GM21786 (cell line): ENCODE results near the gene WAPL.
"Not testable (repeated sequence)": the region's sequence is repeated elsewhere in the genome, so short reads cannot be mapped to it uniquely, and the experiment has no call there.

ENCODE experiments used
- ATAC-seq: cut with Tn5 transposase; IDR thresholded peaks from one replicate; pipeline ENCODE4 v1.9.1; 2021; ENCODE audit not compliant: unreplicated experiment

Gene WAPL, protein sequence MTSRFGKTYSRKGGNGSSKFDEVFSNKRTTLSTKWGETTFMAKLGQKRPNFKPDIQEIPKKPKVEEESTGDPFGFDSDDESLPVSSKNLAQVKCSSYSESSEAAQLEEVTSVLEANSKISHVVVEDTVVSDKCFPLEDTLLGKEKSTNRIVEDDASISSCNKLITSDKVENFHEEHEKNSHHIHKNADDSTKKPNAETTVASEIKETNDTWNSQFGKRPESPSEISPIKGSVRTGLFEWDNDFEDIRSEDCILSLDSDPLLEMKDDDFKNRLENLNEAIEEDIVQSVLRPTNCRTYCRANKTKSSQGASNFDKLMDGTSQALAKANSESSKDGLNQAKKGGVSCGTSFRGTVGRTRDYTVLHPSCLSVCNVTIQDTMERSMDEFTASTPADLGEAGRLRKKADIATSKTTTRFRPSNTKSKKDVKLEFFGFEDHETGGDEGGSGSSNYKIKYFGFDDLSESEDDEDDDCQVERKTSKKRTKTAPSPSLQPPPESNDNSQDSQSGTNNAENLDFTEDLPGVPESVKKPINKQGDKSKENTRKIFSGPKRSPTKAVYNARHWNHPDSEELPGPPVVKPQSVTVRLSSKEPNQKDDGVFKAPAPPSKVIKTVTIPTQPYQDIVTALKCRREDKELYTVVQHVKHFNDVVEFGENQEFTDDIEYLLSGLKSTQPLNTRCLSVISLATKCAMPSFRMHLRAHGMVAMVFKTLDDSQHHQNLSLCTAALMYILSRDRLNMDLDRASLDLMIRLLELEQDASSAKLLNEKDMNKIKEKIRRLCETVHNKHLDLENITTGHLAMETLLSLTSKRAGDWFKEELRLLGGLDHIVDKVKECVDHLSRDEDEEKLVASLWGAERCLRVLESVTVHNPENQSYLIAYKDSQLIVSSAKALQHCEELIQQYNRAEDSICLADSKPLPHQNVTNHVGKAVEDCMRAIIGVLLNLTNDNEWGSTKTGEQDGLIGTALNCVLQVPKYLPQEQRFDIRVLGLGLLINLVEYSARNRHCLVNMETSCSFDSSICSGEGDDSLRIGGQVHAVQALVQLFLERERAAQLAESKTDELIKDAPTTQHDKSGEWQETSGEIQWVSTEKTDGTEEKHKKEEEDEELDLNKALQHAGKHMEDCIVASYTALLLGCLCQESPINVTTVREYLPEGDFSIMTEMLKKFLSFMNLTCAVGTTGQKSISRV (N-terminal part only)

DNA sequence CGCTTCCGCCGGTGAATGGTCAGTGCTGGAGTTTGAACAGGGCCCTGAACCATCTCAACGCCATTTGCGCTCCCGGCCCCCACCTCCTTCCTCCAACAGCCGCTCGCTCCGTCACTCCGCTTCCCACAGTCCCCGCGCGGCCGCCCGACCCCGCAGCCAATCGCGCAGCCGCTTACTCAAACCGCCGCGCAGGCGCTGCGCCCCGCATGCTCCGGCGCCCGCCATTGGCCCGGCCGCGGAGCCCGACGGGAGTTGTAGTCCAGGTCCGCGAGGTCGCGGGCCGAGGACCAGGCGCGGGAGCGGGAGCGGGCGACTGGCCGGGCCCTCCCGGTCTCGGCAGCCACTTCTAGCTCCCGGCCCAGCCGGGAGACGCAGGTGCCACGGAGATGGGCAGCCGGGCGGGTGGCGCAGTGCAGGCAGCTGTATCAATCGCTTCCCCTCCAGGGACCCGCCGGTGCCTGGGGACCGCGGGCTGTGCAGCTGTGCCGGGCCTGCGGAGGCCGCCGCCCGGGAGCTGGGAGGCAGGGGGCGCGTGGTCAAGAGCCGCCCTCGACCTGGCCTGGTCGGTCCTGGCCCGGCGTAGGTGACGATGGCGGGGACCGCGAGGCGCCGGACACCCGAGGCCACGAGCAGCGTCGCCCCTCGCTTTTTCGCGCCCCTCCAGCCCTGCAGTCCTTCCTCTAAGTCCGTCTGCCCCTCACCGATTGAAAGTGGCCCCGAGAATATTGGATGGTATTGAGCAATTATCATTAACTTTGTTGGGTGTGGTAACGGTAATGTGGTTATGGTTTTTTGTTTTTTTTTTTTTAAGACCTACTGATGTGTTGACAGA, at the start of gene WAPL:
WAPL (minus strand) TSS at position 115 of the 832 bp plus-strand sequence. CDS start 3,723 bp downstream, outside the sequence.
- peak; percentile 94 for ATAC-seq

- ATAC-seq, result no peak
Measured at GRCh38 chr10:86569335-86569734, 47.7 kb upstream of the WAPL start.

GRCh38 chr10:86566518-86566917, 44.9 kb upstream of the WAPL start:
- not testable (repeated sequence) for ATAC-seq

GRCh38 chr10:86563338-86563737, 41.7 kb upstream of the WAPL start:
- ATAC-seq, result not testable (repeated sequence)

GRCh38 chr10:86558695-86559094, 37.1 kb upstream of the WAPL start:
- not testable (repeated sequence) for ATAC-seq

- no peak for ATAC-seq
Measured at GRCh38 chr10:86556933-86557649, 35.5 kb upstream of the WAPL start.

- ATAC-seq, result no peak
Measured at GRCh38 chr10:86556532-86556931, 34.9 kb upstream of the WAPL start.

DNA sequence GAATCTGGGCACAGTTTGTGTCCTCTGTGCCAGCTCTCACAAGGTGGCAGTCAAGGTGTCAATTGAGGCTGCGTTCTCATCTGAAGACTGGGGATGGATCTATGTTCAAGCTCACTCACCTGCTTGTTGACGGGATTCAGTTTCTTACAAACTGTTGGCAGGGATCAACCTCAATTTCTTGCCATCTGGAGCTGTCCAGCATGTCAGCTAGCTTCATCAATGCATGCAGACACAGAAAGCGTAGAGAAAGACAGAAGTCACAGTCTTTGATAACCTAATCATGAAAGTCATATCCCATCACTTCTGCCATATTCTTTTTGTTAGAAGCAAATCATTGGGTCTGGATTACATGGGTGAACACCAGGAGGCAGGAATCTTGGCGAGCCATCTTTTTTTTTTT, 32.0 kb upstream of the WAPL start:
- ATAC-seq, result no peak

DNA sequence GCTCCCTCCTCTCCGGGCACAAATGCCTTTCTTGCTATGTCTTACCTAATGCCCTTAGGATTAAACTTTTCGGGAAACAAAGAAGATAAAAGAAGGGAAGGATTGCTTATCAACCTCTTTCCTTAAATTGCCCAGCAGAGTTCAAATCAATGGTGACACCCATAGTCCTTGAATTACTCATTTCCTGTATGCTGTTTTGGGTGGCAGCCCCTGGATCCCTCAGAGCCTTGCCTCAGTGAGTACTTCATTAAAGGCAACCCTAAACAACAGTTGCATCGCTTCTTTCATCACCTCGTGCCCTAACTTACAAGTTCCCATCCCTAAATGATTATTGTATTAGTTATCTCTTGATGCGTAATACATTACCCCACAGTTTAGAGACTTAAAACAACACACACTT, 31.6 kb upstream of the WAPL start:
- no peak for ATAC-seq

DNA sequence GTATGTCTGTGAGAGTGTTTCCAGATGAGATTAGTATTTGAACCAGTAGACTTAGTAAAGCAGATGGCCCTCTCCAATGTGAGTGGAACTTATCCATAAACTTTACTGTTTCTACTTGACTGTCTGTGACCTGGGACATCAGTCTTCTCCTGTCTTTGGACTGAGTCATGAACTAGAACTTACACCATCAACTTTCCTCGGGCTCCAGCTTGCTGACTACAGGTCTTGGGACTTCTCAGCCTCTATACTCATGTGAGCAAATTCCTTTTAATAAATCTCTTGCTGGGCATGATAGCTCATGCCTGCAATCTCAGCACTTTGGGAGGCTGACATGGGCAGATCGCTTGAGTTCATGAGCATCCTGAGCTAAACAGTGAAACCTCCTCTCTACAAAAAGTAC, 25.7 kb upstream of the WAPL start:
- ATAC-seq, result no peak

DNA sequence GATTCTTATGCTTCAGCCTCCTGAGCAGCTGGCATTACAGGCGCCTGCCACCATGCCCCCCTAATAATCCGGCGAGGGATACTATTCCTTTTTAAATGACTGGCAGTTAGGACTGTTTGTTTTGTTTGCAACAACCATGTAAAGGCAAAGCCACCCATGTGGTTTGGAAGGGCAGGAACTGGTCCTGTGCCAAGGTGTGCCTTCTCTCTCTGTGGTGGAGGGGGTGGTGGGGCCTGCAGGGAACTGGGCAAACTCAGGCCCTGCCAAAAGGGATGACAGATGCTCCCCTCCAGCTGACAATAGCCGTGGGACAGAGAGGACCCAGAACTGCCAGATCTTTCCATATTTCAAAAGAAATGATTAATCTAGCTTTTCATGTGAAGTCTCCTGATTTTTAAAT, 23.5 kb upstream of the WAPL start:
- no peak for ATAC-seq

- ATAC-seq, result no peak
Measured at GRCh38 chr10:86540016-86540415, 18.4 kb upstream of the WAPL start.

GRCh38 chr10:86538547-86538946, 17.0 kb upstream of the WAPL start:
- ATAC-seq, result no peak

DNA sequence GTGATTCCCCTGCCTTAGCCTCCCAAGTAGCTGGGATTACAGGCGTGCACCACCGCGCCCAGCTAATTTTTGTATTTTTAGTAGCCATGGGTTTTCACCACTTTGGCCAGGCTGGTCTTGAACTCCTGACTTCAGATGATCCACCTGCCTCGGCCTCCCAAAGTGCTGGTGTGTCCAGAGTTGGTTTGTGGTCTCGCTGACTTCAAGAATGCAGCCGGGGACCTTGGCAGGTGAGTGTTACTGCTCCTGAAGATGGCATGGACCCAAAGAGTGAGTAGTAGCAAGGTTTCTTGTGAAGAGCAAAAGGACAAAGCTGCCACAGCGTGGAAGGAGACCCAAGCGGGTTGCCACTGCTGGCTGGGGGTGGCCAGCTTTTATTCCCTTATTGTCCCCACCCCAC, 16.4 kb upstream of the WAPL start:
- ATAC-seq, result not testable (repeated sequence)

- ATAC-seq, result no peak
Measured at GRCh38 chr10:86536294-86536861, 14.8 kb upstream of the WAPL start.

DNA sequence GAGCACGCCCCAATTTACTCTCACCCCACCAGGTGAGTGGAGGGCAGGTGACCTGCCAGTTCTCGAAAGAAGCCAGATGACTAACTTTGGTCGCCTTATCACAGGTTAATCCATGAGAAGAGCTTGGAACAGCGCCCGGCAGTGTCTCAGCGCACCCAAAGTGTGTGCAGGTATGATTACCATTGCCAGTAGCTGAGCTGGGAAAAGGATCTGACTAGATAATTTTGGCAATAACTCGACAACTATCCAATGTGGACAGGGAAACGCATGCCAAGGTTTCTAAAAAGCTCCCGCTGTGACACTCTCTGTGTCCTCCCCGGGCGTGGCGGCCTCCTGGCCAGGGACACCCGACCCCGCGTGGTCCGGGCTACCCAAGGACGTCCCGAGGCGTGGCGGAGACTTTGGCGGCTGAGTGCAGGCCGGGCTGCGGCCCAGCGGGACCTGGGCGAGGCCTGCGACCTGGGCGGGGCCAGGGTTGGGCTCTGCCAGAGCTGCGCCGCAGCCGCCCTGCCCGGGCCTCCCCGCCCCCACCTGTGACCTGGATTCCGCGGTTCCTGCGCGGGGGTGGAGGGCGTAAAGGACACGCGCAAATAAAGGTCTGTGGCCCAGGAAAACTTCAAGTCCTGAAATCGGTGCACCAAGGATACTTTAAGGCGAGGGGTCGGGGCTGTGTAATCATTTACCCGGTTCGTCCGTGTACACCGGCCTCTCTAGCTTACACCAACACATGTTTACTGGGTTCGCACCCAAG, 13.7 kb upstream of the WAPL start:
- no peak for ATAC-seq

DNA sequence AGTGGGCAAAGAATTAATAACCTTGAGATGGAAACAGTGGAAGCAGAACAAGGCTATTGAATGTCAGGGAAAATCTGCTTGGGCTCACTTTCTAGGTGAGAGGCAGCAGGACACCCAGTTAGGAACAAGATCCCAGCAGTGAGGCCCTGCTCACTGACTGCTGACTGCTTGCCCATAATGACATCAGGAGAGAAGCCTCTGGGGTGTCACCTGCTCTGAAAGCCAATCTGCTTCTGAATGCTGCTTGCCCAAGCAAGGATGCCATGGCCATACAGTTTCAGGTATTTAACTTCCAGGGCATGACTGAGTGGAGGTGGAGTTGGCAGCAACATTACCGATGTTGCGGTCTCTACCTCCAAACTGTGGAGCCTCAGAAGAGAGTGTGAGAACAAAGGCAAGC, 11.7 kb upstream of the WAPL start:
- ATAC-seq, result no peak

DNA sequence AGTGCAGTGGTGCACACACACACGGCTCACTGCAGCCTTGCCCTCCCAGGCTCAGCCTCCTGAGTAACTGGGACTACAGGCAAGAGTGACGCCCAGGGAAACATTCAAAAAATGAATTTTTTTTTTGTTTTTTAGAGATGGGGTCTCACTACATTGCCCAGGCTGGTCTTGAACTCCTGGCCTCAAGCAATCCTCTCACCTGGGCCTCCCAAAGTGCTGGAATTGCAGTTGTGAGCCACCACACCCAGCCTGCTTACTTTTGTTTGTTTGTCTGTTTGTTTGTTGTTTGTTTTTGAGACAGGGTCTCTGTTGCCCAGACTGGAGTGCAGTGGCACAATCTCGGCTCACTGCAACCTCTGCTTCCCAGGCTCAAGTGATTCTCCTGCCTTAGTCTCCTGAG, 7.1 kb upstream of the WAPL start:
- ATAC-seq, result not testable (repeated sequence)

GRCh38 chr10:86526606-86527005, 5.0 kb upstream of the WAPL start:
- ATAC-seq, result no peak
